Stimulated activated CD4-positive, alpha-beta T cell treated with anti-CD3 and anti-CD28 coated beads, Interleukin-1b, Interleukin-23, amount 100 ng/mL, for 4 hours (primary cell): ENCODE data around the gene CAPZB.
"Not testable (repeated sequence)": the region's sequence is repeated elsewhere in the genome, so short reads cannot be mapped to it uniquely, and the experiment has no call there.

Experiments
- DNase-seq, 2 donors: peaks; one replicate each; pipeline ENCODE4 v3.0.0-alpha.2; 2020; ENCODE audit warnings: low read depth in 2 of 2

The CAPZB gene

GRCh38 chr1:19485362-19486187, at the start of gene CAPZB:
CAPZB (minus strand) TSS chr1:19485539; CDS start chr1:19485438, 101 bp downstream.
- peak; percentile 94 to 97 for DNase-seq

- no peak for DNase-seq
These were observed 48.9 kb upstream of the CAPZB start for GRCh38 chr1:19534281-19534680.

GRCh38 chr1:19533626-19534025, 48.3 kb upstream of the CAPZB start:
- DNase-seq: no peak

- no peak for DNase-seq
These were observed 47.2 kb upstream of the CAPZB start for GRCh38 chr1:19532519-19532918.

- no peak for DNase-seq
These were observed 44.3 kb upstream of the CAPZB start for GRCh38 chr1:19529664-19530063.

GRCh38 chr1:19528438-19528837, 43.1 kb upstream of the CAPZB start:
- DNase-seq: no peak

- no peak for DNase-seq
These were observed 40.5 kb upstream of the CAPZB start for GRCh38 chr1:19525607-19526545.

GRCh38 chr1:19524791-19525190, 39.5 kb upstream of the CAPZB start:
- DNase-seq: no peak

GRCh38 chr1:19522570-19522969, 37.2 kb upstream of the CAPZB start:
- not testable (repeated sequence) for DNase-seq

- no peak for DNase-seq
These were observed 36.1 kb upstream of the CAPZB start for GRCh38 chr1:19521411-19521810.

GRCh38 chr1:19517017-19517416, 31.7 kb upstream of the CAPZB start:
- no peak for DNase-seq

GRCh38 chr1:19515201-19515600, 29.9 kb upstream of the CAPZB start:
- DNase-seq: no peak

- DNase-seq: no peak
These were observed 29.1 kb upstream of the CAPZB start for GRCh38 chr1:19514391-19514831.

- DNase-seq: no peak
These were observed 27.2 kb upstream of the CAPZB start for GRCh38 chr1:19512545-19512944.

- DNase-seq: no peak
These were observed 25.8 kb upstream of the CAPZB start for GRCh38 chr1:19511116-19511515.

GRCh38 chr1:19509647-19510046, 24.3 kb upstream of the CAPZB start:
- not testable (repeated sequence) for DNase-seq

GRCh38 chr1:19507516-19507915, 22.2 kb upstream of the CAPZB start:
- no peak for DNase-seq

- no peak for DNase-seq
These were observed 20.5 kb upstream of the CAPZB start for GRCh38 chr1:19505693-19506457.

GRCh38 chr1:19504796-19505692, 19.7 kb upstream of the CAPZB start:
- no peak for DNase-seq

GRCh38 chr1:19502284-19502683, 16.9 kb upstream of the CAPZB start:
- not testable (repeated sequence) for DNase-seq

- not testable (repeated sequence) for DNase-seq
These were observed 14.5 kb upstream of the CAPZB start for GRCh38 chr1:19499887-19500286.
